GM20431 (cell line): ENCODE results near the gene SRPK3.
"Not testable (repeated sequence)": the region's sequence is repeated elsewhere in the genome, so short reads cannot be mapped to it uniquely, and the experiment has no call there.

Experiments
- in situ Hi-C: fragments of 300-500 bp; cut with MseI, MboI; formaldehyde crosslinking; loops from one replicate; pipeline ENCODE4 v1.15.0; 2020; ENCODE audit warnings: low sequenced_read_pairs; ENCODE audit not compliant: unreplicated experiment

The SRPK3 gene

GRCh38 chrX:153744210-153745066, 36.4 kb upstream of the SRPK3 start:
- in situ Hi-C loops, result no loop called here

- in situ Hi-C loops, result not testable (repeated sequence)
Measured at GRCh38 chrX:153745067-153745433, 35.8 kb upstream of the SRPK3 start.

- in situ Hi-C loops, result no loop called here
Measured at GRCh38 chrX:153746359-153746758, 34.5 kb upstream of the SRPK3 start.

- in situ Hi-C loops, result not testable (repeated sequence)
Measured at GRCh38 chrX:153746991-153747390, 33.9 kb upstream of the SRPK3 start.

- in situ Hi-C loops, result not testable (repeated sequence)
Measured at GRCh38 chrX:153749017-153749416, 31.8 kb upstream of the SRPK3 start.

GRCh38 chrX:153750127-153750774, 30.6 kb upstream of the SRPK3 start:
- in situ Hi-C loops, result no loop called here

GRCh38 chrX:153755136-153755535, 25.7 kb upstream of the SRPK3 start:
- in situ Hi-C loops, result no loop called here

GRCh38 chrX:153761863-153762262, 19.0 kb upstream of the SRPK3 start:
- in situ Hi-C loops, result no loop called here

- in situ Hi-C loops, result no loop called here
Measured at GRCh38 chrX:153762626-153763173, 18.1 kb upstream of the SRPK3 start.

- in situ Hi-C loops, result no loop called here
Measured at GRCh38 chrX:153763298-153763932, 17.4 kb upstream of the SRPK3 start.

- in situ Hi-C loops, result no loop called here
Measured at GRCh38 chrX:153763989-153764755, 16.7 kb upstream of the SRPK3 start, which contains the start of gene PLXNB3. TSS of gene PLXNB3 (plus strand) at chrX:153764249. CDS start at chrX:153765536, 1,287 bp downstream.

GRCh38 chrX:153764786-153765137, 16.1 kb upstream of the SRPK3 start:
- in situ Hi-C loops, result no loop called here

- in situ Hi-C loops, result no loop called here
Measured at GRCh38 chrX:153765138-153766079, 15.4 kb upstream of the SRPK3 start.

- in situ Hi-C loops, result no loop called here
Measured at GRCh38 chrX:153766098-153766817, 14.6 kb upstream of the SRPK3 start.

- in situ Hi-C loops, result no loop called here
Measured at GRCh38 chrX:153766871-153767673, 13.8 kb upstream of the SRPK3 start.

GRCh38 chrX:153767674-153768055, 13.2 kb upstream of the SRPK3 start:
- in situ Hi-C loops, result no loop called here

- in situ Hi-C loops, result no loop called here
Measured at GRCh38 chrX:153768311-153769157, 12.3 kb upstream of the SRPK3 start.
